ENCODE measurements around the gene PTPRM. TPM values are rescaled to one million over a fixed set of nuclear protein-coding genes. Genes with fewer than 3 reads are reported as not detected.

The PTPRM gene
- total RNA-seq, 2 donors from 2014 or later: 53.4 to 64.7 TPM

- no peak for DNase-seq (ENCODE audit: low spot score)
- intact Hi-C loops (cut with DNase I): no loop called here
Observed at GRCh38 chr18:8319798-8320489, 752.8 kb downstream of the PTPRM start.

GRCh38 chr18:8322486-8322885 is 755.4 kb downstream of the PTPRM start:
- intact Hi-C loops (cut with DNase I): no loop called here

GRCh38 chr18:8324343-8325065 is 757.4 kb downstream of the PTPRM start:
- intact Hi-C loops (cut with DNase I): no loop called here

More at GRCh38 chr18:8322486-8322885, 755.4 kb downstream of the PTPRM start:
- no peak for DNase-seq (ENCODE audit: low spot score)

GRCh38 chr18:8326763-8327394 is 759.8 kb downstream of the PTPRM start:
- intact Hi-C loops (cut with DNase I): no loop called here
- no peak for DNase-seq (ENCODE audit: low spot score)

More at GRCh38 chr18:8324343-8325065, 757.4 kb downstream of the PTPRM start:
- no peak for DNase-seq (ENCODE audit: low spot score)

GRCh38 chr18:8328126-8328525 is 761.0 kb downstream of the PTPRM start:
- DNase-seq (ENCODE audit: low spot score): no peak
- intact Hi-C loops (cut with DNase I): no loop called here

GRCh38 chr18:8329186-8329771 is 762.2 kb downstream of the PTPRM start:
- intact Hi-C loops (cut with DNase I): no loop called here
- no peak for DNase-seq (ENCODE audit: low spot score)

- intact Hi-C loops (cut with DNase I): no loop called here
- DNase-seq (ENCODE audit: low spot score): no peak
Observed at GRCh38 chr18:8330575-8330974, 763.5 kb downstream of the PTPRM start.

GRCh38 chr18:8332286-8332685 is 765.2 kb downstream of the PTPRM start:
- DNase-seq (ENCODE audit: low spot score): no peak
- intact Hi-C loops (cut with DNase I): no loop called here

- intact Hi-C loops (cut with DNase I): no loop called here
- no peak for DNase-seq (ENCODE audit: low spot score)
Observed at GRCh38 chr18:8333961-8334360, 766.8 kb downstream of the PTPRM start.

- no peak for DNase-seq (ENCODE audit: low spot score)
- intact Hi-C loops (cut with DNase I): no loop called here
Observed at GRCh38 chr18:8337211-8337610, 770.1 kb downstream of the PTPRM start.

- intact Hi-C loops (cut with DNase I): no loop called here
- DNase-seq (ENCODE audit: low spot score): no peak
Observed at GRCh38 chr18:8339210-8339609, 772.1 kb downstream of the PTPRM start.

GRCh38 chr18:8339952-8340351 is 772.8 kb downstream of the PTPRM start:
- intact Hi-C loops (cut with DNase I): no loop called here
- no peak for DNase-seq (ENCODE audit: low spot score)

GRCh38 chr18:8341481-8342230 is 774.5 kb downstream of the PTPRM start:
- no peak for DNase-seq (ENCODE audit: low spot score)
- intact Hi-C loops (cut with DNase I): no loop called here

- no peak for DNase-seq (ENCODE audit: low spot score)
- intact Hi-C loops (cut with DNase I): no loop called here
Observed at GRCh38 chr18:8348051-8348720, 781.1 kb downstream of the PTPRM start.

GRCh38 chr18:8349608-8350323 is 782.6 kb downstream of the PTPRM start:
- intact Hi-C loops (cut with DNase I): no loop called here
- no peak for DNase-seq (ENCODE audit: low spot score)

GRCh38 chr18:8350628-8351027 is 783.5 kb downstream of the PTPRM start:
- intact Hi-C loops (cut with DNase I): no loop called here
- no peak for DNase-seq (ENCODE audit: low spot score)

- no peak for DNase-seq (ENCODE audit: low spot score)
- intact Hi-C loops (cut with DNase I): no loop called here
Observed at GRCh38 chr18:8351161-8351560, 784.0 kb downstream of the PTPRM start.

GRCh38 chr18:8354304-8354703 is 787.2 kb downstream of the PTPRM start:
- intact Hi-C loops (cut with DNase I): no loop called here
- DNase-seq (ENCODE audit: low spot score): no peak
